Measurements from ENCODE around the gene P4HB. TPM values are rescaled to one million over a fixed set of nuclear protein-coding genes. Genes with fewer than 3 reads are reported as not detected.

Gene P4HB
- total and polyA plus RNA-seq, 2 experiments from 2014 or later: 206 to 620 TPM

DNA sequence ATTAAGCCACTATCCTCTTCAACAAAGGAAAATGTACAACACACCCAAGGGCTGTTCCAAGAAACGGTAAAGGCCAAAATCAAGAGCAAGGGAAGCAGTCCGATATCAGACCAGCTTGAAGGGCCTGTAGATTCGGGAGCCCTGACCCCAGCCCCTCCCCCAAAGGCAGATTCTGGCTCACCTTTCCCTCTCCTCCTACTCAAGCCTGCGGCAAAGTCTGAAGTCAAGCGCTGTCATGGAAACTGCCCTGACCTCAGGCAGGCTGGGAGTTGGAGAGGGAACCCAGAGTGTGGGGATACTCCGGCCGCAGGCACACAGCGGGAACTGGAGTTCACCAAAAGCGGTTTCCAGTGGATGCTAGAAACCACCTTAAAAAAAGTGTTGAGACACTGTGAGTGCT, 29.3 kb upstream of the P4HB start:
- peak overlapping the region; percentile 91 for H3K4me3 Mint-ChIP-seq
- Histone ChIP-seq H3K4me2 (peak overlapping the region; percentile 96), H3K4me1 (ENCODE audit: insufficient read depth) (peaks cover 8% of the 10 kb centered on the region; the same call in 1 of the 2 replicates), H4K20me1 (replicated peaks; ENCODE audit: insufficient read depth) (peaks cover 14% of the 10 kb centered on the region; the same call in 1 of the 2 replicates), H3K27me3 (ENCODE audit: insufficient read depth) (no peaks in the 10 kb centered on the region), H3K9me2 (ENCODE audit: insufficient read depth) (no peaks in the 10 kb centered on the region), H3K79me2 (replicated peaks; ENCODE audit: insufficient read depth) (peaks cover 58% of the 10 kb centered on the region), H3F3A (replicated peaks; ENCODE audit: low read depth) (peaks cover 24% of the 10 kb centered on the region), H3K27ac (ENCODE audit: low read depth) (peak overlapping the region; percentile 73), H3K4me3 (peak overlapping the region; percentile 95), H2AFZ (no peak overlapping the region), H3K36me3 (ENCODE audit: insufficient read depth) (peaks cover 30% of the 10 kb centered on the region)
- DNase-seq (ENCODE audit: low spot score) (no peak), ATAC-seq (no peak)
- peaks cover 4% of the 10 kb centered on the region; the same call in 1 of the 3 replicates for H3K4me1 Mint-ChIP-seq
- H3K27me3 Mint-ChIP-seq (ENCODE audit: insufficient read depth, low read depth, poor library complexity): peaks cover 31% of the 10 kb centered on the region
- no peak overlapping the region for H3K27ac Mint-ChIP-seq
- H3K9me3 Mint-ChIP-seq: no peaks in the 10 kb centered on the region
- peaks cover 70% of the 10 kb centered on the region for H3K36me3 Mint-ChIP-seq (ENCODE audit: low read depth)
- TF ChIP-seq EZH2 (IDR thresholded peaks at IDR 0.05; ENCODE audit: low read depth, unreplicated experiment): no peak
- no peak for TF ChIP-seq STAT1 (IDR thresholded peaks at IDR 0.05; ENCODE audit: unreplicated experiment)
- TF ChIP-seq CTCF (conservative IDR thresholded peaks at IDR 0.05; ENCODE audit: low read depth in 2 of 2): no peak
- TF ChIP-seq JUNB (IDR thresholded peaks at IDR 0.05; ENCODE audit: unreplicated experiment): no peak
- no peak for TF ChIP-seq ETS1 (IDR thresholded peaks at IDR 0.05)
- no peak for TF ChIP-seq CREB1 (CRISPR knock-in tag; IDR thresholded peaks at IDR 0.05; ENCODE audit: low read depth)
- TF ChIP-seq ZNF114 (CRISPR knock-in tag; IDR thresholded peaks at IDR 0.05): no peak
- no peak for TF ChIP-seq ZNF331 (CRISPR knock-in tag; IDR thresholded peaks at IDR 0.05; ENCODE audit: low read depth)
- TF ChIP-seq REST (IDR thresholded peaks at IDR 0.05; ENCODE audit: unreplicated experiment): no peak
- TF ChIP-seq, protein P1, sequence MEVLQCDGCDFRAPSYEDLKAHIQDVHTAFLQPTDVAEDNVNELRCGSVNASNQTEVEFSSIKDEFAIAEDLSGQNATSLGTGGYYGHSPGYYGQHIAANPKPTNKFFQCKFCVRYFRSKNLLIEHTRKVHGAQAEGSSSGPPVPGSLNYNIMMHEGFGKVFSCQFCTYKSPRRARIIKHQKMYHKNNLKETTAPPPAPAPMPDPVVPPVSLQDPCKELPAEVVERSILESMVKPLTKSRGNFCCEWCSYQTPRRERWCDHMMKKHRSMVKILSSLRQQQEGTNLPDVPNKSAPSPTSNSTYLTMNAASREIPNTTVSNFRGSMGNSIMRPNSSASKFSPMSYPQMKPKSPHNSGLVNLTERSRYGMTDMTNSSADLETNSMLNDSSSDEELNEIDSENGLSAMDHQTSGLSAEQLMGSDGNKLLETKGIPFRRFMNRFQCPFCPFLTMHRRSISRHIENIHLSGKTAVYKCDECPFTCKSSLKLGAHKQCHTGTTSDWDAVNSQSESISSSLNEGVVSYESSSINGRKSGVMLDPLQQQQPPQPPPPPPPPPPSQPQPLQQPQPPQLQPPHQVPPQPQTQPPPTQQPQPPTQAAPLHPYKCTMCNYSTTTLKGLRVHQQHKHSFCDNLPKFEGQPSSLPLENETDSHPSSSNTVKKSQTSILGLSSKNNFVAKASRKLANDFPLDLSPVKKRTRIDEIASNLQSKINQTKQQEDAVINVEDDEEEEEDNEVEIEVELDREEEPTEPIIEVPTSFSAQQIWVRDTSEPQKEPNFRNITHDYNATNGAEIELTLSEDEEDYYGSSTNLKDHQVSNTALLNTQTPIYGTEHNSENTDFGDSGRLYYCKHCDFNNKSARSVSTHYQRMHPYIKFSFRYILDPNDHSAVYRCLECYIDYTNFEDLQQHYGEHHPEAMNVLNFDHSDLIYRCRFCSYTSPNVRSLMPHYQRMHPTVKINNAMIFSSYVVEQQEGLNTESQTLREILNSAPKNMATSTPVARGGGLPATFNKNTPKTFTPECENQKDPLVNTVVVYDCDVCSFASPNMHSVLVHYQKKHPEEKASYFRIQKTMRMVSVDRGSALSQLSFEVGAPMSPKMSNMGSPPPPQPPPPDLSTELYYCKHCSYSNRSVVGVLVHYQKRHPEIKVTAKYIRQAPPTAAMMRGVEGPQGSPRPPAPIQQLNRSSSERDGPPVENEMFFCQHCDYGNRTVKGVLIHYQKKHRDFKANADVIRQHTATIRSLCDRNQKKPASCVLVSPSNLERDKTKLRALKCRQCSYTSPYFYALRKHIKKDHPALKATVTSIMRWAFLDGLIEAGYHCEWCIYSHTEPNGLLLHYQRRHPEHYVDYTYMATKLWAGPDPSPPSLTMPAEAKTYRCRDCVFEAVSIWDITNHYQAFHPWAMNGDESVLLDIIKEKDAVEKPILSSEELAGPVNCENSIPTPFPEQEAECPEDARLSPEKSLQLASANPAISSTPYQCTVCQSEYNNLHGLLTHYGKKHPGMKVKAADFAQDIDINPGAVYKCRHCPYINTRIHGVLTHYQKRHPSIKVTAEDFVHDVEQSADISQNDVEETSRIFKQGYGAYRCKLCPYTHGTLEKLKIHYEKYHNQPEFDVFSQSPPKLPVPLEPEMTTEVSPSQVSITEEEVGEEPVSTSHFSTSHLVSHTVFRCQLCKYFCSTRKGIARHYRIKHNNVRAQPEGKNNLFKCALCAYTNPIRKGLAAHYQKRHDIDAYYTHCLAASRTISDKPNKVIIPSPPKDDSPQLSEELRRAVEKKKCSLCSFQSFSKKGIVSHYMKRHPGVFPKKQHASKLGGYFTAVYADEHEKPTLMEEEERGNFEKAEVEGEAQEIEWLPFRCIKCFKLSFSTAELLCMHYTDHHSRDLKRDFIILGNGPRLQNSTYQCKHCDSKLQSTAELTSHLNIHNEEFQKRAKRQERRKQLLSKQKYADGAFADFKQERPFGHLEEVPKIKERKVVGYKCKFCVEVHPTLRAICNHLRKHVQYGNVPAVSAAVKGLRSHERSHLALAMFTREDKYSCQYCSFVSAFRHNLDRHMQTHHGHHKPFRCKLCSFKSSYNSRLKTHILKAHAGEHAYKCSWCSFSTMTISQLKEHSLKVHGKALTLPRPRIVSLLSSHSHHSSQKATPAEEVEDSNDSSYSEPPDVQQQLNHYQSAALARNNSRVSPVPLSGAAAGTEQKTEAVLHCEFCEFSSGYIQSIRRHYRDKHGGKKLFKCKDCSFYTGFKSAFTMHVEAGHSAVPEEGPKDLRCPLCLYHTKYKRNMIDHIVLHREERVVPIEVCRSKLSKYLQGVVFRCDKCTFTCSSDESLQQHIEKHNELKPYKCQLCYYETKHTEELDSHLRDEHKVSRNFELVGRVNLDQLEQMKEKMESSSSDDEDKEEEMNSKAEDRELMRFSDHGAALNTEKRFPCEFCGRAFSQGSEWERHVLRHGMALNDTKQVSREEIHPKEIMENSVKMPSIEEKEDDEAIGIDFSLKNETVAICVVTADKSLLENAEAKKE (CRISPR knock-in tag; IDR thresholded peaks at IDR 0.05): no peak
- TF ChIP-seq NANOG (IDR thresholded peaks at IDR 0.05; ENCODE audit: borderline replicate concordance): no peak
- no peak for TF ChIP-seq EZH2phosphoT487 (IDR thresholded peaks at IDR 0.05; ENCODE audit: unreplicated experiment)
- no peak for TF ChIP-seq POLR2AphosphoS5 (IDR thresholded peaks at IDR 0.05; ENCODE audit: low read depth)

Measured in GM23338 (cell line).